Lower leg skin (tissue), 3 donors: ENCODE results near the gene PI16.

ENCODE experiments used
- CTCF ChIP-seq, 3 donors: fragments of 450-650 bp; IDR thresholded peaks; one replicate each; pipeline ENCODE4 v1.5.1; 2016; ENCODE audit warnings: antibody characterized with exemption in 3 of 3, mild to moderate bottlenecking in 3 of 3, moderate library complexity in 2 of 3
- POLR2A ChIP-seq, 2 donors: fragments of 450-650 bp; IDR thresholded peaks; one replicate each; pipeline ENCODE4 v1.6.1; 2016 to 2017; ENCODE audit warnings: antibody characterized with exemption in 2 of 2, mild to moderate bottlenecking in 1 of 2, moderate library complexity in 1 of 2

DNA sequence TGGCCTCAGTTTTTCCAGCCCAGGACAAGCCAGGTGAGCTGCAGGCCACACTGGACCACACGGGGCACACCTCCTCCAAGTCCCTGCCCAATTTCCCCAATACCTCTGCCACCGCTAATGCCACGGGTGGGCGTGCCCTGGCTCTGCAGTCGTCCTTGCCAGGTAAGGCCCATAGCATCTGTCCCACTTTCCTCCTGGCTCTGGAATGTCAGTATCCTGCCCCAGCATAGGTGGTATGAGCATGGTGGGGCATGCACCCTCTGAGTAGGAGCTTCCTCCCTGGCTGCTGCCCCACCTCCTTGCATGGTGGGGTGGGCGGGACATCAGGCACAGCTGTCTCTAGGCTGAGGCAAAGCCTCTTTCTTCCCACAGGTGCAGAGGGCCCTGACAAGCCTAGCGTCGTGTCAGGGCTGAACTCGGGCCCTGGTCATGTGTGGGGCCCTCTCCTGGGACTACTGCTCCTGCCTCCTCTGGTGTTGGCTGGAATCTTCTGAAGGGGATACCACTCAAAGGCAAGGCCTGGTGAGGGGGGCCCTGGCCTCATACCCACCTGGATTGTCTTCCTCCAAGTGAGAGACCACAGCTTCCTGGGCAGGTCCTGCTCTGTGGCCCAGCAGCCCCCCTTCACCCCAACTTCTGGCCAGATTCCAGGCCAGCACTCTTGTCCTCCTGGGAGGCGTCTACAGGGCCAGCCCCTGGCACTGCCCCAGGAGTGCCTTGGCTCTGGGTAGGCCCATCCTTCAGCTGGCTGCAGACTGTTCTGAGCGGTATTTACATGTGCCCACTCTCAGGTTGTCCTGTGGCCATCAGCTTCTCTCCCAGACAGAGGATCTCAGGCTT, 9.1 kb downstream of the PI16 start:
- no peak for TF ChIP-seq CTCF (IDR thresholded peaks at IDR 0.05)
- TF ChIP-seq POLR2A (IDR thresholded peaks at IDR 0.05) = no peak
